Parathyroid adenoma (tissue), 2 donors: Measurements from ENCODE around the gene PEPD.

ENCODE experiments used
- H2AFZ ChIP-seq: fragments of 300-600 bp; sonication (generic); one replicate; pipeline ENCODE4 v1.7.0; 2017; ENCODE audit warnings: antibody characterized with exemption, mild to moderate bottlenecking
- H3K27ac ChIP-seq: fragments of 300-600 bp; sonication (generic); one replicate; pipeline ENCODE4 v1.7.0; 2017
- H3K27me3 ChIP-seq: fragments of 300-600 bp; sonication (generic); one replicate; pipeline ENCODE4 v1.7.0; 2017; ENCODE audit warnings: low read length; ENCODE audit not compliant: control insufficient read depth, insufficient read depth
- H3K36me3 ChIP-seq: fragments of 300-600 bp; sonication (generic); one replicate; pipeline ENCODE4 v1.7.0; 2017; ENCODE audit warnings: low read length; ENCODE audit not compliant: control insufficient read depth, insufficient read depth
- H3K4me1 ChIP-seq: fragments of 300-600 bp; sonication (generic); one replicate; pipeline ENCODE4 v1.7.0; 2017; ENCODE audit warnings: control low read depth
- H3K4me2 ChIP-seq: fragments of 300-600 bp; sonication (generic); one replicate; pipeline ENCODE4 v1.7.0; 2017; ENCODE audit warnings: low read length
- H3K4me3 ChIP-seq: fragments of 300-600 bp; sonication (generic); one replicate; pipeline ENCODE4 v1.7.0; 2017; ENCODE audit warnings: low read depth, low read length
- H3K79me2 ChIP-seq: fragments of 300-600 bp; sonication (generic); one replicate; pipeline ENCODE4 v1.7.0; 2017; ENCODE audit warnings: control low read depth
- H3K9ac ChIP-seq: fragments of 300-600 bp; sonication (generic); one replicate; pipeline ENCODE4 v1.7.0; 2017; ENCODE audit warnings: mild to moderate bottlenecking
- H3K9me3 ChIP-seq: fragments of 300-600 bp; sonication (generic); one replicate; pipeline ENCODE4 v1.7.0; 2017; ENCODE audit warnings: low read length; ENCODE audit not compliant: control insufficient read depth
- TF ChIP-seq, protein P1 (sequence below): fragments of 300-600 bp; sonication (generic); IDR thresholded peaks from one replicate; pipeline ENCODE4 v1.7.0; 2017; ENCODE audit warnings: antibody characterized with exemption, mild to moderate bottlenecking
- donor health status: primary hyperparathyroidism.

PEPD gene

DNA sequence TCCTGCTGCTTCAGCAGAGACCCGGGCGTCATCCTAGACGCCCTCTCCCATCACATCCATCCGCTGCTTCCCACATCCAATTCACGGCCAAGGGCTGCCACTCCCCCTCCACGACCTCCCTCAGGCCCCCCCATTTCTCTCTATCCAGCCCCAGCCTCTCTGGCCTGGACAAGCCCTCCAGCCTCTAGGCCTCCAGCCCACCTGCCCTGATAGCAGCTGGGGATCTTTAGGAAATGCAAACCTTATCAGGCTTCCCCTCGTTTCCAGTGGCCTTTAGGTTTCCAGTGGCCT lies 51.6 kb downstream of the PEPD start:
- H3K27me3 ChIP-seq = no peaks in the 10 kb centered on the region
- TF ChIP-seq, protein P1, sequence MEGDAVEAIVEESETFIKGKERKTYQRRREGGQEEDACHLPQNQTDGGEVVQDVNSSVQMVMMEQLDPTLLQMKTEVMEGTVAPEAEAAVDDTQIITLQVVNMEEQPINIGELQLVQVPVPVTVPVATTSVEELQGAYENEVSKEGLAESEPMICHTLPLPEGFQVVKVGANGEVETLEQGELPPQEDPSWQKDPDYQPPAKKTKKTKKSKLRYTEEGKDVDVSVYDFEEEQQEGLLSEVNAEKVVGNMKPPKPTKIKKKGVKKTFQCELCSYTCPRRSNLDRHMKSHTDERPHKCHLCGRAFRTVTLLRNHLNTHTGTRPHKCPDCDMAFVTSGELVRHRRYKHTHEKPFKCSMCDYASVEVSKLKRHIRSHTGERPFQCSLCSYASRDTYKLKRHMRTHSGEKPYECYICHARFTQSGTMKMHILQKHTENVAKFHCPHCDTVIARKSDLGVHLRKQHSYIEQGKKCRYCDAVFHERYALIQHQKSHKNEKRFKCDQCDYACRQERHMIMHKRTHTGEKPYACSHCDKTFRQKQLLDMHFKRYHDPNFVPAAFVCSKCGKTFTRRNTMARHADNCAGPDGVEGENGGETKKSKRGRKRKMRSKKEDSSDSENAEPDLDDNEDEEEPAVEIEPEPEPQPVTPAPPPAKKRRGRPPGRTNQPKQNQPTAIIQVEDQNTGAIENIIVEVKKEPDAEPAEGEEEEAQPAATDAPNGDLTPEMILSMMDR = no peak
- H3K4me1 ChIP-seq = no peaks in the 10 kb centered on the region
- no peaks in the 10 kb centered on the region for H3K9me3 ChIP-seq
- H2AFZ ChIP-seq = no peak overlapping the region
- H3K36me3 ChIP-seq = no peaks in the 10 kb centered on the region
- no peak overlapping the region for H3K27ac ChIP-seq
- H3K79me2 ChIP-seq = no peaks in the 10 kb centered on the region
- H3K9ac ChIP-seq = no peak overlapping the region
- no peak overlapping the region for H3K4me2 ChIP-seq
- H3K4me3 ChIP-seq = no peak overlapping the region

DNA sequence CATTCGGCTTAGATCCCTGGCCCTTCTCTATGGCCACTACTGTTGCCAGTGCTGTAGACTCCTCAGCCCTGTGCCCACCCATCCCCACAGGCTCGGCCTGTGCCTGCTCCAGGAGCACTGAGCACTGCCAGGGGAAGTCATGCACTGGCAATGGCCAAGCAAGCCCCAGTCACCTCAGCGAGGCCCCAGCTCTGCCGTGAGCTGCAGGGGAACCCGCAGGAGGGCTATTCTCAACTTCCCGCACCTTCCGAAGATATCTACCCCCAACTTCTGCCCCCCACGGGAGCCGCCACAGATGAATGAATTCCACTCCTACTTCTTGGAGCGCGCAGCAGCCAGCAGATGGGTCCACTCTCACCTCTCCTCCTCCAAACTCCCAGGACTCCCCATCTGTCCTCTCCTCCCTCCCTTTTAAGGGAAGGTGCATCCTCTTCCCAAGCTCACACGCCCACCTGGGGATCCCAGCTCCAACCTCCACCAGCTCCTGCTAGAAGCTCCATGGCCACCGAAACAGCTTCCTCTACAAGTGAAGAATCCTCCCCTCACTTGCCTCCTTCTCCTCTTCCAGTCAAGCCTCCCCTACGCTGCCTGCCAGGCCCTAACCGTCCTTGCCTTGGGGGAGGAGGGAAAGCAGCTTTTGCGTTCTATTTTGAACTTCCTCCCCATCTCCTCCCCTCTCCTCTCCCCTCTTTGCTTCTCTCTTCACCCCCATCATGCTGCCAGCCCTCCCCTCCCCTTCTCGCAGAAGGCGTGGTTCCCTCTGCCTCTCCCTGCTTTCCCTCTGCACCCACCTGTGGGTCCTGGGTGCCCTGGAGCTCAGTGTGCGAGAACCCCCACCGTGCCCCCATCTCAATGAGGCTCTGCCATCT lies 52.2 kb downstream of the PEPD start:
- Histone ChIP-seq H3K4me1 (no peaks in the 10 kb centered on the region), H3K79me2 (no peaks in the 10 kb centered on the region), H3K9ac (no peak overlapping the region), H3K4me3 (no peak overlapping the region), H2AFZ (no peak overlapping the region), H3K27ac (no peak overlapping the region), H3K27me3 (no peaks in the 10 kb centered on the region), H3K36me3 (no peaks in the 10 kb centered on the region), H3K9me3 (no peaks in the 10 kb centered on the region), H3K4me2 (no peak overlapping the region)
- TF ChIP-seq, protein P1 = no peak

DNA sequence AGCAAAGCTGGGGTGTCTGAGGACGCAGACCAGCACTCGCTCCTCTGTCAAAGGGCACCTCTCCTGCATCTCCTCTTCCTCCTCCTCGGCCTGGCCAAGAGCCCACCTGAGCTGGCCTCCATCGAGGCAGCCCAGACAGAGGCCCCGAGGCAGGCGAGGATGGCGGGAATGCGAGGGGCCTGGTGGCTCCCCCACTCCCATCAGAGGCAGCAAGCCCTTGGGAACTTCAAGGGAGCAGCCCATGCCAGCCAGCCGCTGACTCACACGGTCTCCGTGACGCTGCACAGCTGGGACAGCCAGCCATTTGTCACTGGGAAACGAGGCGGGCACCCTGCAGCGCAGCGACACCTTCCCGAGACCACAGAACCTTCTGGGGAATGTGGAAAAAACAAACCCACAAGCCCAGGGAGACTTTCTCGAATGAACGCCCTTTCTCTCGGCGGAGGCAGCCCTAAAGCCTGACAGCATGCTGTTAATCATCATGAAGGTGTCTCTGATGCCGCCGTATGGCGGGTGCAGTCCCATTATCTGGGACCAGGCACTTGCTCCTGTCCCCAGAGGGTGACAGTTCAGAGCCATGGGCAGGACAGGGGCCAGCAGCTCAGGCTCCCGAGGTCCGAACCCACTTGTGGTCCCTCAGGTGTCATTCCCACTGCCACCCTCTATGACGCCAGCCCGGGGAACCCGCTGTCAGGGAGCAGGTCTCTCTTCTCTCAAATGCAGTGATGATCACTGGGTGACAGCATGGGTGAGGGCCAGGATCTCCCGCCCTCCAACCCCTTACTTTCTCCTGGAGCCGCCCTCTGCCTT lies 53.0 kb downstream of the PEPD start:
- H3K4me1 ChIP-seq = no peaks in the 10 kb centered on the region
- no peak overlapping the region for H3K9ac ChIP-seq

DNA sequence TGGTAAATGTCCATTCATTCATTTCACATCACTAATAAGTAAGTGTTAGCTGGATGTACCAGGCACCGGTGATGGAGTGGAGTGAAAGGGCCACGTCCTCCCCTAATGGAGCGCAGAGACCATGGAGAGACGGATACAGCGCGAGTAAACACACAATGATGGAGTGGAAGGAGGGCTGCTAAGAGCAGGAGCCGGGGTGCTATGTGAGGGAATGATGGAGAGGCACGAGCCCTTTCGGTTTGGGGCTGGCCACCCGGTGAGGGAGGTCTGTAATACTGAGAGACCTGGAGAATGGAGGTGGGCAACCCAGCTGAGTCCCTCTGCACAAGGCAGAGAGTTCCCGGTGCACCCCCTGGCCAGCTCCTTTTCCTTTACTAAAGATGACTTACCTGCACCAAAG lies 53.7 kb downstream of the PEPD start:
- Histone ChIP-seq H3K9me3 (no peaks in the 10 kb centered on the region), H3K9ac (no peak overlapping the region), H2AFZ (no peak overlapping the region), H3K36me3 (no peaks in the 10 kb centered on the region), H3K4me3 (no peak overlapping the region), H3K4me2 (no peak overlapping the region), H3K79me2 (no peaks in the 10 kb centered on the region), H3K27me3 (no peaks in the 10 kb centered on the region), H3K4me1 (no peaks in the 10 kb centered on the region), H3K27ac (no peak overlapping the region)
- TF ChIP-seq, protein P1 = no peak

More for the DNA sequence above, 53.0 kb downstream of the PEPD start:
- no peak overlapping the region for H3K27ac ChIP-seq
- TF ChIP-seq, protein P1 = no peak
- H3K27me3 ChIP-seq = no peaks in the 10 kb centered on the region
- H3K79me2 ChIP-seq = no peaks in the 10 kb centered on the region
- H3K4me2 ChIP-seq = no peak overlapping the region
- H3K36me3 ChIP-seq = no peaks in the 10 kb centered on the region
- H3K4me3 ChIP-seq = no peak overlapping the region
- H2AFZ ChIP-seq = no peak overlapping the region
- no peaks in the 10 kb centered on the region for H3K9me3 ChIP-seq
